Stomach (tissue), 4 donors: ENCODE data around the gene RYR1.

Experiments
- EP300 ChIP-seq: sonication (generic); formaldehyde crosslinking; IDR thresholded peaks from one replicate; pipeline ENCODE4 v1.6.1; 2017; ENCODE audit warnings: antibody characterized with exemption
- POLR2A ChIP-seq, 4 donors: fragments of 450-650 bp; IDR thresholded peaks; one replicate each; pipeline ENCODE4 v1.6.1; 2016; ENCODE audit warnings: antibody characterized with exemption in 4 of 4, control low read depth in 2 of 4, mild to moderate bottlenecking in 1 of 4, moderate library complexity in 1 of 4
- POLR2AphosphoS5 ChIP-seq, 3 donors: sonication (generic); formaldehyde crosslinking; IDR thresholded peaks; one replicate each; pipeline ENCODE4 v1.6.1; 2016; ENCODE audit warnings: antibody characterized with exemption in 3 of 3
- TF ChIP-seq, protein P1 (sequence below), 7 experiments: fragments of 450-650 bp in 4 of 7; fragments of 200-600 bp in 3 of 7; sonication (generic) in 3 of 7; IDR thresholded peaks; one replicate each; pipeline ENCODE4 v1.5.1; 2016 to 2019; ENCODE audit warnings: antibody characterized with exemption in 7 of 7, control low read depth in 2 of 7, mild to moderate bottlenecking in 1 of 7

- TF ChIP-seq EP300 (no peak), POLR2A (IDR thresholded peaks at IDR 0.05) (no peak), POLR2AphosphoS5 (IDR thresholded peaks at IDR 0.05) (no peak)
- TF ChIP-seq, protein P1, sequence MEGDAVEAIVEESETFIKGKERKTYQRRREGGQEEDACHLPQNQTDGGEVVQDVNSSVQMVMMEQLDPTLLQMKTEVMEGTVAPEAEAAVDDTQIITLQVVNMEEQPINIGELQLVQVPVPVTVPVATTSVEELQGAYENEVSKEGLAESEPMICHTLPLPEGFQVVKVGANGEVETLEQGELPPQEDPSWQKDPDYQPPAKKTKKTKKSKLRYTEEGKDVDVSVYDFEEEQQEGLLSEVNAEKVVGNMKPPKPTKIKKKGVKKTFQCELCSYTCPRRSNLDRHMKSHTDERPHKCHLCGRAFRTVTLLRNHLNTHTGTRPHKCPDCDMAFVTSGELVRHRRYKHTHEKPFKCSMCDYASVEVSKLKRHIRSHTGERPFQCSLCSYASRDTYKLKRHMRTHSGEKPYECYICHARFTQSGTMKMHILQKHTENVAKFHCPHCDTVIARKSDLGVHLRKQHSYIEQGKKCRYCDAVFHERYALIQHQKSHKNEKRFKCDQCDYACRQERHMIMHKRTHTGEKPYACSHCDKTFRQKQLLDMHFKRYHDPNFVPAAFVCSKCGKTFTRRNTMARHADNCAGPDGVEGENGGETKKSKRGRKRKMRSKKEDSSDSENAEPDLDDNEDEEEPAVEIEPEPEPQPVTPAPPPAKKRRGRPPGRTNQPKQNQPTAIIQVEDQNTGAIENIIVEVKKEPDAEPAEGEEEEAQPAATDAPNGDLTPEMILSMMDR (IDR thresholded peaks at IDR 0.05) = no peak
Observed at GRCh38 chr19:38399081-38399480, 34.4 kb upstream of the RYR1 start.
